H9 (cell line): ENCODE data around the gene JAKMIP1. TPM values are rescaled to one million over a fixed set of nuclear protein-coding genes. Genes with fewer than 3 reads are reported as not detected.

ENCODE experiments used
- DNase-seq: peaks from one replicate; pipeline ENCODE4 v3.0.0-alpha.2; 2017
- H2AFZ ChIP-seq: one replicate; pipeline ENCODE4 v1.6.1; 2013; ENCODE audit warnings: mild to moderate bottlenecking, low read length, control low read depth, moderate library complexity
- H2AK5ac ChIP-seq: 2 replicates; pipeline ENCODE4 v1.6.1; 2013; ENCODE audit warnings: low read length, control low read depth, mixed read lengths; ENCODE audit not compliant: insufficient read length
- H2BK120ac ChIP-seq: one replicate; pipeline ENCODE4 v1.6.1; 2013; ENCODE audit warnings: low read depth, mild to moderate bottlenecking, low read length, control low read depth, inconsistent platforms; ENCODE audit not compliant: poor library complexity, severe bottlenecking
- H2BK12ac ChIP-seq: 2 replicates; pipeline ENCODE4 v1.6.1; 2013; ENCODE audit warnings: low read length, control low read depth, mixed read lengths, low read depth; ENCODE audit not compliant: insufficient read length
- H2BK15ac ChIP-seq: 2 replicates; pipeline ENCODE4 v1.6.1; 2013; ENCODE audit warnings: low read depth, low read length, control low read depth
- H2BK20ac ChIP-seq: one replicate; pipeline ENCODE4 v1.6.1; 2013; ENCODE audit warnings: low read depth, mild to moderate bottlenecking, low read length, control low read depth, inconsistent platforms; ENCODE audit not compliant: poor library complexity, severe bottlenecking
- H2BK5ac ChIP-seq: 2 replicates; pipeline ENCODE4 v1.6.1; 2013; ENCODE audit warnings: low read length, control low read depth, mixed read lengths; ENCODE audit not compliant: insufficient read length
- H3K14ac ChIP-seq: 2 replicates; pipeline ENCODE4 v1.6.1; 2013; ENCODE audit warnings: low read length, control low read depth; ENCODE audit not compliant: insufficient read depth
- H3K18ac ChIP-seq: 2 replicates; pipeline ENCODE4 v1.6.1; 2013; ENCODE audit warnings: low read depth, mild to moderate bottlenecking, mixed read lengths, low read length, control low read depth; ENCODE audit not compliant: insufficient read length
- H3K23ac ChIP-seq: 2 replicates; pipeline ENCODE4 v1.6.1; 2013; ENCODE audit warnings: low read length, control low read depth, mixed read lengths, low read depth; ENCODE audit not compliant: insufficient read length
- H3K23me2 ChIP-seq: 2 replicates; pipeline ENCODE4 v1.6.1; 2013; ENCODE audit warnings: low read depth, mild to moderate bottlenecking, mixed read lengths, low read length, control low read depth; ENCODE audit not compliant: insufficient read length, poor library complexity, severe bottlenecking
- H3K27ac ChIP-seq: 2 replicates; pipeline ENCODE4 v1.5.1; 2013; ENCODE audit warnings: low read length, control low read depth, mixed read lengths, low read depth; ENCODE audit not compliant: insufficient read length
- H3K27me3 ChIP-seq: 2 replicates; pipeline ENCODE4 v1.6.1; 2013; ENCODE audit warnings: low read length, control low read depth, inconsistent platforms; ENCODE audit not compliant: insufficient read depth
- H3K4ac ChIP-seq: 2 replicates; pipeline ENCODE4 v1.6.1; 2013; ENCODE audit warnings: low read depth, mild to moderate bottlenecking, control low read depth, inconsistent platforms, low read length, moderate library complexity
- H3K4me1 ChIP-seq: 2 replicates; pipeline ENCODE4 v1.6.1; 2013; ENCODE audit warnings: low read length, control low read depth, inconsistent platforms; ENCODE audit not compliant: insufficient read depth
- H3K4me2 ChIP-seq: 2 replicates; pipeline ENCODE4 v1.6.1; 2013; ENCODE audit warnings: low read length, control low read depth, mixed read lengths; ENCODE audit not compliant: insufficient read length, insufficient read depth
- H3K56ac ChIP-seq: 2 replicates; pipeline ENCODE4 v1.6.1; 2013; ENCODE audit warnings: low read depth, mild to moderate bottlenecking, mixed read lengths, low read length, control low read depth; ENCODE audit not compliant: insufficient read length
- H3K79me1 ChIP-seq: 2 replicates; pipeline ENCODE4 v1.6.1; 2013; ENCODE audit warnings: low read depth, mild to moderate bottlenecking, moderate library complexity, low read length, control low read depth, inconsistent platforms; ENCODE audit not compliant: insufficient read depth, poor library complexity, severe bottlenecking
- H3K79me2 ChIP-seq: 2 replicates; pipeline ENCODE4 v1.6.1; 2013; ENCODE audit warnings: low read length, control low read depth, inconsistent platforms; ENCODE audit not compliant: insufficient read depth
- H3K9ac ChIP-seq: 2 replicates; pipeline ENCODE4 v1.6.1; 2013; ENCODE audit warnings: low read length, control low read depth, mixed read lengths; ENCODE audit not compliant: insufficient read length; ENCODE audit errors: extremely low read depth
- H3K9me3 ChIP-seq: one replicate; pipeline ENCODE4 v1.6.1; 2013; ENCODE audit warnings: low read depth, low read length, inconsistent platforms; ENCODE audit not compliant: control insufficient read depth
- H3T11ph ChIP-seq: one replicate; pipeline ENCODE4 v1.6.1; 2013; ENCODE audit warnings: mild to moderate bottlenecking, low read length, control low read depth, inconsistent platforms
- H4K20me1 ChIP-seq: one replicate; pipeline ENCODE4 v1.6.1; 2013; ENCODE audit not compliant: control insufficient read depth, insufficient read length, insufficient read depth
- H4K5ac ChIP-seq: 2 replicates; pipeline ENCODE4 v1.6.1; 2013; ENCODE audit warnings: low read depth, mild to moderate bottlenecking, mixed read lengths, low read length, control low read depth; ENCODE audit not compliant: insufficient read length
- H4K8ac ChIP-seq: replicated peaks from 2 replicates; pipeline ENCODE4 v1.6.1; 2013; ENCODE audit warnings: low read length, control low read depth, mixed read lengths, low read depth; ENCODE audit not compliant: insufficient read length
- H4K91ac ChIP-seq: 2 replicates; pipeline ENCODE4 v1.6.1; 2013; ENCODE audit warnings: low read depth, mild to moderate bottlenecking, moderate library complexity, mixed read lengths, low read length, control low read depth; ENCODE audit not compliant: insufficient read length
- H3K27ac Mint-ChIP-seq, 3 experiments: 2 replicates in 2 of 3; 3 replicates in 1 of 3; pipeline ENCODE4 v1.8.0; 2020 to 2021; ENCODE audit warnings: mixed read lengths in 3 of 3, mild to moderate bottlenecking in 1 of 3, moderate library complexity in 1 of 3
- H3K27me3 Mint-ChIP-seq: 2 replicates; pipeline ENCODE4 v1.8.0; 2021; ENCODE audit warnings: low read depth, mild to moderate bottlenecking, moderate library complexity, mixed read lengths
- H3K36me3 Mint-ChIP-seq, 3 experiments: 2 replicates in 2 of 3; 3 replicates in 1 of 3; pipeline ENCODE4 v1.8.0; 2020 to 2021; ENCODE audit warnings: low read depth in 3 of 3, mixed read lengths in 3 of 3; ENCODE audit not compliant: insufficient read depth in 1 of 3
- H3K4me1 Mint-ChIP-seq, 2 experiments: 2 replicates each; pipeline ENCODE4 v1.8.0; 2020; ENCODE audit warnings: mixed read lengths in 2 of 2
- H3K4me3 Mint-ChIP-seq, 2 experiments: 2 replicates in 1 of 2; 3 replicates in 1 of 2; pipeline ENCODE4 v1.8.0; 2020 to 2021; ENCODE audit warnings: mild to moderate bottlenecking in 2 of 2, mixed read lengths in 2 of 2, moderate library complexity in 1 of 2
- H3K9me3 Mint-ChIP-seq, 2 experiments: 2 replicates in 1 of 2; 3 replicates in 1 of 2; pipeline ENCODE4 v1.8.0; 2020; ENCODE audit warnings: mild to moderate bottlenecking in 2 of 2, mixed read lengths in 2 of 2, moderate library complexity in 1 of 2
- CTCF ChIP-seq: fragments of 200-600 bp; sonication (generic); conservative IDR thresholded peaks from 3 replicates; pipeline ENCODE4 v1.8.0; 2021; ENCODE audit warnings: antibody characterized with exemption, mild to moderate bottlenecking
- WGBS: extraction: QIAGEN DNeasy Blood & Tissue Kit; methylation state at CpG from one replicate; pipeline ENCODE4 v1.1.7; 2013; ENCODE audit warnings: missing lambda C conversion rate, low lambda C conversion rate, mixed read lengths; ENCODE audit not compliant: insufficient read length; ENCODE audit errors: extremely low coverage; 5-methylcytosine and 5-hydroxymethylcytosine counted together
- total RNA-seq: library from RNA; stranded (reverse); gene quantifications from 2 replicates; pipeline ENCODE4 v1.2.1, GENCODE V29; 2021

Gene JAKMIP1
- total RNA-seq, 1 experiment from 2014 or later, result 1.5 TPM

- H3K27me3 Mint-ChIP-seq, result peaks cover 5% of the 10 kb centered on the region
- Histone ChIP-seq H3K9me3 (no peaks in the 10 kb centered on the region), H3K27me3 (no peaks in the 10 kb centered on the region), H3K14ac (no peak overlapping the region), H3K4me1 (no peaks in the 10 kb centered on the region), H3K18ac (no peak overlapping the region), H3K23me2 (no peaks in the 10 kb centered on the region), H3K4me2 (no peak overlapping the region), H3T11ph (no peak overlapping the region), H4K5ac (no peak overlapping the region), H3K79me2 (no peaks in the 10 kb centered on the region; the same call in 1 of the 2 replicates), H3K9ac (no peak overlapping the region), H3K79me1 (no peaks in the 10 kb centered on the region), H3K27ac (no peak overlapping the region), H2BK15ac (no peak overlapping the region), H2BK20ac (no peak overlapping the region), H3K4ac (no peak overlapping the region), H2AK5ac (no peak overlapping the region), H4K8ac (no peak overlapping the region), H2AFZ (no peak overlapping the region), H3K56ac (no peak overlapping the region), H2BK120ac (no peak overlapping the region), H2BK12ac (no peak overlapping the region), H4K20me1 (no peaks in the 10 kb centered on the region), H3K23ac (no peak overlapping the region), H2BK5ac (no peak overlapping the region), H4K91ac (no peak overlapping the region)
- DNase-seq, result peak; percentile 59
- peak overlapping the region in 1 of 3 experiments; percentile 12; a peak in 1 of 7 replicates for H3K27ac Mint-ChIP-seq
- H3K4me1 Mint-ChIP-seq, result peaks cover 0 to 3% of the 10 kb centered on the region in 2 experiments; a peak in 2 of 4 replicates
- H3K9me3 Mint-ChIP-seq, result no peaks in the 10 kb centered on the region
- TF ChIP-seq CTCF, result peak; percentile 67
- no peak overlapping the region for H3K4me3 Mint-ChIP-seq
- whole genome bisulfite sequencing, result no CpG with 5 or more reads among the region's 9 CpGs
- H3K36me3 Mint-ChIP-seq, result no peaks in the 10 kb centered on the region
These were observed 155.5 kb downstream of the JAKMIP1 start for GRCh38 chr4:6044805-6045204.
